Measurements from ENCODE around the gene GPC6. TPM values are rescaled to one million over a fixed set of nuclear protein-coding genes. Genes with fewer than 3 reads are reported as not detected.

Gene GPC6
- total and polyA plus RNA-seq, 2 experiments from 2014 or later, result 26.0 to 92.8 TPM

DNA sequence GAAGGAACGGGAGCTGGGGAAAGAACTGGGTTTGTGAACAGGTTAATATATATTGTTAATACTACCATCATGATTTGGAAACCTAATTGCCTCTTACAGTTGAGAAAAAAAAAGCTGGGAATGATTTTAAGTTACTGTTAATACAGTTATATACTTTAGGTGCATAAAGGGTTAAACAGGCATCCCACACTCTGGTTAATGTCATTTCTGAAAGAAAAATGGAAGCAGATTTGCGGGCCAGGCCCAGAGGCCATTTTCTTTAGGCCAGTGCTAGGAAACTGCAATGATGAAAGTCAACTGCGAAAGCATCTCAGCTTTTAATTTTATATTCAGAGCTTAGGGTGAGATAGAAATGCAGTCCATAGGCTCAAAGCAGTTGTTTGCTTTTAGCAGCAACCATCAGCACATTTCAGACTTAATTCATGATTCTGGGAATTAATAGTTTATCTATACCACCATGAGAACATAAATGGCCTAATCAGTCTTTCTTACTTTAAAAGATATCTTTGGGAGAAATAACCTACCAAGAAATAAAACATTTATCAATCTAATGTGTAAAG is 592.8 kb downstream of the GPC6 start:
- DNase-seq (ENCODE audit: low spot score), result no peak
- no peak overlapping the region for H3K4me3 ChIP-seq
- no peaks in the 10 kb centered on the region for H3K9me3 ChIP-seq (ENCODE audit: low read depth)
- H3K9me2 ChIP-seq (replicated peaks; ENCODE audit: insufficient read depth), result no peaks in the 10 kb centered on the region
- H3K79me2 ChIP-seq, result no peaks in the 10 kb centered on the region
- H3K4me1 ChIP-seq (ENCODE audit: insufficient read depth), result no peaks in the 10 kb centered on the region
- WGBS (ENCODE audit: low lambda C conversion rate, missing lambda C conversion rate), result 71% methylated on average over 3 of the region's 3 CpGs
- no peaks in the 10 kb centered on the region for H3K36me3 ChIP-seq (replicated peaks; ENCODE audit: insufficient read depth, low read depth)
- H3K27me3 ChIP-seq, result no peaks in the 10 kb centered on the region
- H2AFZ ChIP-seq, result no peak overlapping the region
- no peaks in the 10 kb centered on the region for H4K20me1 ChIP-seq (ENCODE audit: insufficient read depth, poor library complexity, severe bottlenecking)
- H3K27ac ChIP-seq, result no peak overlapping the region
- no peak overlapping the region for H3K4me2 ChIP-seq
- TF ChIP-seq, protein P1, sequence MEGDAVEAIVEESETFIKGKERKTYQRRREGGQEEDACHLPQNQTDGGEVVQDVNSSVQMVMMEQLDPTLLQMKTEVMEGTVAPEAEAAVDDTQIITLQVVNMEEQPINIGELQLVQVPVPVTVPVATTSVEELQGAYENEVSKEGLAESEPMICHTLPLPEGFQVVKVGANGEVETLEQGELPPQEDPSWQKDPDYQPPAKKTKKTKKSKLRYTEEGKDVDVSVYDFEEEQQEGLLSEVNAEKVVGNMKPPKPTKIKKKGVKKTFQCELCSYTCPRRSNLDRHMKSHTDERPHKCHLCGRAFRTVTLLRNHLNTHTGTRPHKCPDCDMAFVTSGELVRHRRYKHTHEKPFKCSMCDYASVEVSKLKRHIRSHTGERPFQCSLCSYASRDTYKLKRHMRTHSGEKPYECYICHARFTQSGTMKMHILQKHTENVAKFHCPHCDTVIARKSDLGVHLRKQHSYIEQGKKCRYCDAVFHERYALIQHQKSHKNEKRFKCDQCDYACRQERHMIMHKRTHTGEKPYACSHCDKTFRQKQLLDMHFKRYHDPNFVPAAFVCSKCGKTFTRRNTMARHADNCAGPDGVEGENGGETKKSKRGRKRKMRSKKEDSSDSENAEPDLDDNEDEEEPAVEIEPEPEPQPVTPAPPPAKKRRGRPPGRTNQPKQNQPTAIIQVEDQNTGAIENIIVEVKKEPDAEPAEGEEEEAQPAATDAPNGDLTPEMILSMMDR (IDR thresholded peaks at IDR 0.05; ENCODE audit: poor library complexity), result no peak
- TF ChIP-seq EZH2 (IDR thresholded peaks at IDR 0.05; ENCODE audit: borderline replicate concordance) (no peak), EZH2phosphoT487 (IDR thresholded peaks at IDR 0.05; ENCODE audit: low read depth, severe bottlenecking, unreplicated experiment) (no peak)

DNA sequence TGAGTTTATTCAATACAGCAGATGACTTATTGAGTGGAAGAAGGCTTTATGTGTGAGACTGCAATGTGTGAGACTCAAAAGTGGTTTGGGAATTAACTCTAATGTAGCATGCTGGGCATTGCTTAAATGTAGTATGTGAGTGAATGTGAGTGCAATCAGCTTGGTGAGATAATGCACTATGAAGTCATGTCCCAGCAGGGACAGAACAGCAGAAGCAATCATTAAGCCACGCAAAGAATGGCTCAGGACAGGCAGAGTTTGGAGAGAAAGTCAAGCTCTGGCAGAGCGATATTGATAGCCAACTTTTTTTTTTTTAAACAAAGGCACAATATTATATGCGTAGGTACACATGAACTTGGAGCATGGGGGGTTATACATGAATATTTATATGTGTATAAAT is 597.7 kb downstream of the GPC6 start:
- Histone ChIP-seq H3K4me2 (no peak overlapping the region), H3K4me3 (no peak overlapping the region), H3K36me3 (replicated peaks; ENCODE audit: insufficient read depth, low read depth) (no peaks in the 10 kb centered on the region), H2AFZ (no peak overlapping the region), H4K20me1 (ENCODE audit: insufficient read depth, poor library complexity, severe bottlenecking) (no peaks in the 10 kb centered on the region), H3K4me1 (ENCODE audit: insufficient read depth) (no peaks in the 10 kb centered on the region), H3K9me2 (replicated peaks; ENCODE audit: insufficient read depth) (no peaks in the 10 kb centered on the region), H3K27me3 (no peaks in the 10 kb centered on the region), H3K79me2 (no peaks in the 10 kb centered on the region), H3K9me3 (ENCODE audit: low read depth) (no peaks in the 10 kb centered on the region), H3K27ac (no peak overlapping the region)
- TF ChIP-seq EZH2phosphoT487 (IDR thresholded peaks at IDR 0.05; ENCODE audit: low read depth, severe bottlenecking, unreplicated experiment), result no peak
- no peak for DNase-seq (ENCODE audit: low spot score)
- WGBS (ENCODE audit: low lambda C conversion rate, missing lambda C conversion rate), result 89% methylated on average over 3 of the region's 3 CpGs

GRCh38 chr13:93834051-93834450 is 607.4 kb downstream of the GPC6 start:
- H2AFZ ChIP-seq, result no peak overlapping the region
- no peaks in the 10 kb centered on the region for H3K79me2 ChIP-seq
- no peaks in the 10 kb centered on the region for H3K9me2 ChIP-seq (replicated peaks; ENCODE audit: insufficient read depth)
- H3K4me3 ChIP-seq, result no peak overlapping the region
- no peaks in the 10 kb centered on the region for H3K36me3 ChIP-seq (replicated peaks; ENCODE audit: insufficient read depth, low read depth)
- 65% methylated on average over 3 of the region's 3 CpGs for WGBS (ENCODE audit: low lambda C conversion rate, missing lambda C conversion rate)
- no peaks in the 10 kb centered on the region for H3K4me1 ChIP-seq (ENCODE audit: insufficient read depth)
- no peak for DNase-seq (ENCODE audit: low spot score)
- H3K9me3 ChIP-seq (ENCODE audit: low read depth), result no peaks in the 10 kb centered on the region
- H3K27me3 ChIP-seq, result no peaks in the 10 kb centered on the region
- H3K4me2 ChIP-seq, result no peak overlapping the region
- TF ChIP-seq, protein P1 (IDR thresholded peaks at IDR 0.05; ENCODE audit: poor library complexity), result no peak
- TF ChIP-seq EZH2 (IDR thresholded peaks at IDR 0.05; ENCODE audit: borderline replicate concordance), result no peak
- TF ChIP-seq EZH2phosphoT487 (IDR thresholded peaks at IDR 0.05; ENCODE audit: low read depth, severe bottlenecking, unreplicated experiment), result no peak
- no peak overlapping the region for H3K27ac ChIP-seq
- H4K20me1 ChIP-seq (ENCODE audit: insufficient read depth, poor library complexity, severe bottlenecking), result no peaks in the 10 kb centered on the region

DNA sequence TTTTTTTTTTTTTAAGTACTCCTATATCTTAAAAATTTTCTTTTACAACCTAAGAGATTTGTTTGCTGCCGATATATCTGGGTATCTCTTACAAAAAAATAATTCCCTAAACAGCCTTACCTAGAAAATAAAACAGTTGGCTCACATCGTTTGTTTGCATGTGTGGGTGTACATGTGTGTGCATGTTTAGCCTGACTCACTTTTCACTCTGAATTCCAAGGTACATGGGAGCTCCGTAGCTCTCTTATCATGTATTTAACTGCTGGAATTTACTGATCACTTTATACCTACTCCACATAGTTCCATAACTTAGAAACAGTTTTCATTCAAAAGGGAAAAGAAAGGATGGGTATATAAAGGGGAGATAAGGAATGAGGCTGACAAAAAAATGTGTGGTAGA is 616.5 kb downstream of the GPC6 start:
- no peaks in the 10 kb centered on the region for H3K9me3 ChIP-seq (ENCODE audit: low read depth)
- no peaks in the 10 kb centered on the region for H3K79me2 ChIP-seq
- no peak overlapping the region for H3K27ac ChIP-seq

More for the DNA sequence above, 616.5 kb downstream of the GPC6 start:
- Histone ChIP-seq H3K36me3 (replicated peaks; ENCODE audit: insufficient read depth, low read depth) (no peaks in the 10 kb centered on the region), H3K4me2 (no peak overlapping the region), H3K27me3 (no peaks in the 10 kb centered on the region), H3K4me1 (ENCODE audit: insufficient read depth) (no peaks in the 10 kb centered on the region), H4K20me1 (ENCODE audit: insufficient read depth, poor library complexity, severe bottlenecking) (no peaks in the 10 kb centered on the region), H2AFZ (no peak overlapping the region), H3K4me3 (no peak overlapping the region), H3K9me2 (replicated peaks; ENCODE audit: insufficient read depth) (no peaks in the 10 kb centered on the region)
- no peak for DNase-seq (ENCODE audit: low spot score)
- WGBS (ENCODE audit: low lambda C conversion rate, missing lambda C conversion rate), result 70% methylated on average over 3 of the region's 3 CpGs
- TF ChIP-seq EZH2 (IDR thresholded peaks at IDR 0.05; ENCODE audit: borderline replicate concordance) (no peak), EZH2phosphoT487 (IDR thresholded peaks at IDR 0.05; ENCODE audit: low read depth, severe bottlenecking, unreplicated experiment) (no peak)
- TF ChIP-seq, protein P1 (IDR thresholded peaks at IDR 0.05; ENCODE audit: poor library complexity), result no peak
